ENCODE data around the gene CASP14. TPM values are rescaled to one million over a fixed set of nuclear protein-coding genes. Genes with fewer than 3 reads are reported as not detected.

Gene CASP14
- total and polyA plus RNA-seq, 2 of the 8 experiments (the other 6 are each of a cell fraction or from before 2014, with no cell fraction given): not detected

GRCh38 chr19:15025217-15025616 is 24.1 kb upstream of the CASP14 start:
- H3K4me1 ChIP-seq (replicated peaks in 1 of 4; ENCODE audit: control insufficient read depth in 3 of 4, insufficient read depth in 4 of 4, low read length in 3 of 4): no peaks in the 10 kb centered on the region
- no peaks in the 10 kb centered on the region for H4K20me1 ChIP-seq (replicated peaks in 1 of 2; ENCODE audit: control insufficient read depth in 1 of 2, insufficient read depth in 2 of 2, low read length in 2 of 2)
- H3K4ac ChIP-seq (replicated peaks; ENCODE audit: insufficient read length, low read depth, low read length): no peak overlapping the region
- FAIRE-seq: peak; percentile 81
- H3K56ac ChIP-seq (replicated peaks; ENCODE audit: insufficient read length, low read depth, low read length): no peak overlapping the region
- no peak overlapping the region for H2BK5ac ChIP-seq (ENCODE audit: low read depth, low read length)
- no peak overlapping the region for H3K4me3 ChIP-seq (ENCODE audit: extremely low read depth in 1 of 4, insufficient read depth in 2 of 4, low read depth in 3 of 4, low read length in 4 of 4)
- WGBS, 2 experiments (ENCODE audit: extremely low coverage in 1 of 2, insufficient coverage in 1 of 2, insufficient read length in 1 of 2, insufficient replicate concordance in 2 of 2, low coverage in 1 of 2, low lambda C conversion rate in 2 of 2, missing lambda C conversion rate in 1 of 2): 81% methylated on average over 2 of the region's 2 CpGs; no CpG with 5 or more reads in 1 of the 2 experiments
- no peak overlapping the region for H2BK20ac ChIP-seq (ENCODE audit: low read length)
- H3K79me1 ChIP-seq (ENCODE audit: low read depth, low read length): no peaks in the 10 kb centered on the region
- no peak overlapping the region for H3K4me2 ChIP-seq (ENCODE audit: insufficient read depth in 1 of 2, low read depth in 2 of 2, low read length in 2 of 2)
- H2BK12ac ChIP-seq (ENCODE audit: low read depth, low read length): no peak overlapping the region
- H3K27me3 ChIP-seq (replicated peaks in 1 of 4; ENCODE audit: control insufficient read depth in 3 of 4, extremely low read depth in 1 of 4, insufficient read depth in 3 of 4, low read length in 3 of 4): no peaks in the 10 kb centered on the region; a peak in 1 of 7 replicates
- H2AK5ac ChIP-seq (ENCODE audit: low read depth, low read length): no peak overlapping the region
- TF ChIP-seq CTCF (IDR thresholded peaks at IDR 0.05; ENCODE audit: control extremely low read depth in 1 of 3, insufficient read depth in 1 of 3, low read depth in 1 of 3, low read length in 3 of 3) (peak; percentile 18 to 64 (median 18); a peak in 3 of 4 replicates), RXRA (IDR thresholded peaks at IDR 0.05; ENCODE audit: insufficient read depth, low read depth, low read length) (no peak), RAD21 (IDR thresholded peaks at IDR 0.05 in 1 of 2, conservative IDR thresholded peaks at IDR 0.05 in 1 of 2; ENCODE audit: low read depth in 2 of 2, low read length in 2 of 2) (peak; percentile 17 to 41; a peak in 3 of 4 replicates)
- no peak overlapping the region for H4K5ac ChIP-seq (ENCODE audit: insufficient read length, low read depth, low read length)
- H3K14ac ChIP-seq (ENCODE audit: insufficient read length): no peak overlapping the region
- no peak for DNase-seq (ENCODE audit: low read depth in 1 of 2, low spot score in 2 of 2)
- H3K36me3 ChIP-seq (ENCODE audit: control insufficient read depth in 2 of 4, insufficient read depth in 4 of 4, low read length in 3 of 4): no peaks in the 10 kb centered on the region
- H3K18ac ChIP-seq (ENCODE audit: extremely low read depth, low read length): no peak overlapping the region
- H4K91ac ChIP-seq (replicated peaks; ENCODE audit: insufficient read length, low read length): no peak overlapping the region
- H2BK15ac ChIP-seq (ENCODE audit: low read length): no peak overlapping the region
- peaks cover 0 to 19% of the 10 kb centered on the region in 2 experiments; a peak in 3 of 4 replicates for H3K9me3 ChIP-seq (ENCODE audit: insufficient read depth in 2 of 2, low read depth in 1 of 2, low read length in 1 of 2)
- no peak overlapping the region for H2AFZ ChIP-seq (ENCODE audit: low read length)
- H2BK120ac ChIP-seq (replicated peaks; ENCODE audit: low read depth, low read length): no peak overlapping the region
- H3K23me2 ChIP-seq (ENCODE audit: low read depth, low read length): no peaks in the 10 kb centered on the region
- no peak overlapping the region for H3K9ac ChIP-seq (replicated peaks in 1 of 4; ENCODE audit: extremely low read depth in 1 of 4, low read depth in 3 of 4, low read length in 3 of 4)
- no peak overlapping the region for H3K23ac ChIP-seq (ENCODE audit: insufficient read length)
- H3K27ac ChIP-seq (ENCODE audit: low read depth, low read length): no peak overlapping the region
- ChIA-PET CTCF (ENCODE audit: partially characterized antibody) (interaction anchor here (0.6 to 1.5 kb wide), 5 partner anchors 8 to 1087 kb away, joined by 3 to 4 read pairs (median 3); partner anchors contain the start of gene RAB8A), POLR2A (ENCODE audit: partially characterized antibody) (interaction anchor here (1.8 kb wide), 1 partner anchor 14 kb away, joined by 4 read pairs; no protein-coding TSS in a partner anchor)
- H4K8ac ChIP-seq (ENCODE audit: extremely low read depth, insufficient read depth, low read length): no peak overlapping the region
- no peaks in the 10 kb centered on the region for H3K79me2 ChIP-seq (ENCODE audit: control insufficient read depth in 1 of 2, insufficient read depth in 2 of 2, low read length in 2 of 2)
